ENCODE measurements around the gene SLC25A29. TPM values are rescaled to one million over a fixed set of nuclear protein-coding genes. Genes with fewer than 3 reads are reported as not detected.

SLC25A29 gene
- total and polyA plus RNA-seq, 2 of the 13 experiments (the other 11 are each of a cell fraction or from before 2014, with no cell fraction given): 12.2 to 17.2 TPM

DNA sequence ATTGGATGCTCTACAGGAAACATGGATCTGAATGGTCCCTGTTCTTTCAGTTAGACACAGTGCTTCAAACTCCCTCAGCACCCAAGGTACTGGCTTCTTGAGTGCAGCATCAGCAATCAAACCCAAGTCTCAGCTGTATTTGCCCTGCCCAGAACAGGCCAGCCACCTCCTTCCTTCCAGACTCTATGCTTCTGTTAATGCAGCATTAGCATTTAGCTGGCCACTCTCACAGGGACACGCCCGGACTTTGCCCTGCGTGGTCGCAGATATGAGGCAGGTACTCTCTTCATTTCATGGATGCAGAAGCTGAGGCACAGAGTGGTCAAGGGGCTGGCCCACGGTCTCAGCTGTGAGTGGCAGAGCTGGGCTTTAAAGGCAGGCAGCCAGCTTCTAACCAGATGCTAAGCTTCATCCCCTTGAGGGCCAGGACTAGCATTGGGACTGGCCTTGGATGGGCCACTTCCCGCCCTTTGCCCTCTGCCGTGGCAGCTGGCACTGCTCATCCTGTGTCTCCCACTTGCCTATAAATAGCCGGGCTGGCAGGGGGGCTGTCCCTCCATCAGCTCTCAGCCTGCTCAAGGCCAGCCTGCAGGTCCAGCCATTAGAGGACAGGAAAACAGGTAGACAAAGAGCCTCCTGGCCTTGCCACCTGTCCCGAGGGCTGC is 15.4 kb upstream of the SLC25A29 start:
- FAIRE-seq: no peak
- in situ Hi-C loops (cut with HindIII; ENCODE audit: extremely low pct_ligation_motif_present, low pct_unique_long_range_greater_than_20kb): no loop called here
- WGBS (ENCODE audit: low lambda C conversion rate): 0% methylated on average over 2 of the region's 9 CpGs
- TF ChIP-seq PHF21A (CRISPR knock-in tag; IDR thresholded peaks at IDR 0.05) (no peak; the same call in 1 of the 2 replicates), JDP2 (CRISPR knock-in tag; IDR thresholded peaks at IDR 0.05; ENCODE audit: borderline replicate concordance) (no peak), YY1 (IDR thresholded peaks at IDR 0.05; ENCODE audit: insufficient read depth, insufficient replicate concordance, low read depth, low read length) (peak; percentile 14), DMAP1 (CRISPR knock-in tag; IDR thresholded peaks at IDR 0.05) (no peak), SAP130 (CRISPR knock-in tag; IDR thresholded peaks at IDR 0.05; ENCODE audit: low read depth) (0 out of 2 replicates have a peak, but pooled peaks have one; percentile 14), HNRNPL (IDR thresholded peaks at IDR 0.05; ENCODE audit: low read depth, low read length) (peak; percentile 87; the same call in 1 of the 2 replicates), ZBTB7A (CRISPR knock-in tag; IDR thresholded peaks at IDR 0.05) (0 out of 2 replicates have a peak, but pooled peaks have one; percentile 46), ZFX (CRISPR knock-in tag; IDR thresholded peaks at IDR 0.05; ENCODE audit: low read depth) (peak; percentile 26; the same call in 1 of the 2 replicates), ZFY (CRISPR knock-in tag; IDR thresholded peaks at IDR 0.05) (peak; percentile 21; the same call in 1 of the 2 replicates), MEF2D (CRISPR knock-in tag; IDR thresholded peaks at IDR 0.05) (peak; percentile 63), E2F2 (CRISPR knock-in tag; IDR thresholded peaks at IDR 0.05; ENCODE audit: borderline replicate concordance) (peak; percentile 29; the same call in 1 of the 2 replicates), ZSCAN25 (CRISPR knock-in tag; IDR thresholded peaks at IDR 0.05) (0 out of 2 replicates have a peak, but pooled peaks have one; percentile 27)
- TF ChIP-seq, protein P1, sequence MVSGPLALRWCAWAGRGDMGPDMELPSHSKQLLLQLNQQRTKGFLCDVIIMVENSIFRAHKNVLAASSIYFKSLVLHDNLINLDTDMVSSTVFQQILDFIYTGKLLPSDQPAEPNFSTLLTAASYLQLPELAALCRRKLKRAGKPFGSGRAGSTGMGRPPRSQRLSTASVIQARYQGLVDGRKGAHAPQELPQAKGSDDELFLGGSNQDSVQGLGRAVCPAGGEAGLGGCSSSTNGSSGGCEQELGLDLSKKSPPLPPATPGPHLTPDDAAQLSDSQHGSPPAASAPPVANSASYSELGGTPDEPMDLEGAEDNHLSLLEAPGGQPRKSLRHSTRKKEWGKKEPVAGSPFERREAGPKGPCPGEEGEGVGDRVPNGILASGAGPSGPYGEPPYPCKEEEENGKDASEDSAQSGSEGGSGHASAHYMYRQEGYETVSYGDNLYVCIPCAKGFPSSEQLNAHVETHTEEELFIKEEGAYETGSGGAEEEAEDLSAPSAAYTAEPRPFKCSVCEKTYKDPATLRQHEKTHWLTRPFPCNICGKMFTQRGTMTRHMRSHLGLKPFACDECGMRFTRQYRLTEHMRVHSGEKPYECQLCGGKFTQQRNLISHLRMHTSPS (CRISPR knock-in tag; IDR thresholded peaks at IDR 0.05; ENCODE audit: low read depth): peak; percentile 94
- TF ChIP-seq, protein P2, sequence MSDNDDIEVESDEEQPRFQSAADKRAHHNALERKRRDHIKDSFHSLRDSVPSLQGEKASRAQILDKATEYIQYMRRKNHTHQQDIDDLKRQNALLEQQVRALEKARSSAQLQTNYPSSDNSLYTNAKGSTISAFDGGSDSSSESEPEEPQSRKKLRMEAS (IDR thresholded peaks at IDR 0.05): 0 out of 2 replicates have a peak, but pooled peaks have one; percentile 12
- TF ChIP-seq, protein P3, sequence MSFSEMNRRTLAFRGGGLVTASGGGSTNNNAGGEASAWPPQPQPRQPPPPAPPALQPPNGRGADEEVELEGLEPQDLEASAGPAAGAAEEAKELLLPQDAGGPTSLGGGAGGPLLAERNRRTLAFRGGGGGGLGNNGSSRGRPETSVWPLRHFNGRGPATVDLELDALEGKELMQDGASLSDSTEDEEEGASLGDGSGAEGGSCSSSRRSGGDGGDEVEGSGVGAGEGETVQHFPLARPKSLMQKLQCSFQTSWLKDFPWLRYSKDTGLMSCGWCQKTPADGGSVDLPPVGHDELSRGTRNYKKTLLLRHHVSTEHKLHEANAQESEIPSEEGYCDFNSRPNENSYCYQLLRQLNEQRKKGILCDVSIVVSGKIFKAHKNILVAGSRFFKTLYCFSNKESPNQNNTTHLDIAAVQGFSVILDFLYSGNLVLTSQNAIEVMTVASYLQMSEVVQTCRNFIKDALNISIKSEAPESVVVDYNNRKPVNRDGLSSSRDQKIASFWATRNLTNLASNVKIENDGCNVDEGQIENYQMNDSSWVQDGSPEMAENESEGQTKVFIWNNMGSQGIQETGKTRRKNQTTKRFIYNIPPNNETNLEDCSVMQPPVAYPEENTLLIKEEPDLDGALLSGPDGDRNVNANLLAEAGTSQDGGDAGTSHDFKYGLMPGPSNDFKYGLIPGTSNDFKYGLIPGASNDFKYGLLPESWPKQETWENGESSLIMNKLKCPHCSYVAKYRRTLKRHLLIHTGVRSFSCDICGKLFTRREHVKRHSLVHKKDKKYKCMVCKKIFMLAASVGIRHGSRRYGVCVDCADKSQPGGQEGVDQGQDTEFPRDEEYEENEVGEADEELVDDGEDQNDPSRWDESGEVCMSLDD (CRISPR knock-in tag; IDR thresholded peaks at IDR 0.05; ENCODE audit: borderline replicate concordance): no peak
- TF ChIP-seq, protein P4, sequence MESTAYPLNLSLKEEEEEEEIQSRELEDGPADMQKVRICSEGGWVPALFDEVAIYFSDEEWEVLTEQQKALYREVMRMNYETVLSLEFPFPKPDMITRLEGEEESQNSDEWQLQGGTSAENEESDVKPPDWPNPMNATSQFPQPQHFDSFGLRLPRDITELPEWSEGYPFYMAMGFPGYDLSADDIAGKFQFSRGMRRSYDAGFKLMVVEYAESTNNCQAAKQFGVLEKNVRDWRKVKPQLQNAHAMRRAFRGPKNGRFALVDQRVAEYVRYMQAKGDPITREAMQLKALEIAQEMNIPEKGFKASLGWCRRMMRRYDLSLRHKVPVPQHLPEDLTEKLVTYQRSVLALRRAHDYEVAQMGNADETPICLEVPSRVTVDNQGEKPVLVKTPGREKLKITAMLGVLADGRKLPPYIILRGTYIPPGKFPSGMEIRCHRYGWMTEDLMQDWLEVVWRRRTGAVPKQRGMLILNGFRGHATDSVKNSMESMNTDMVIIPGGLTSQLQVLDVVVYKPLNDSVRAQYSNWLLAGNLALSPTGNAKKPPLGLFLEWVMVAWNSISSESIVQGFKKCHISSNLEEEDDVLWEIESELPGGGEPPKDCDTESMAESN (CRISPR knock-in tag; conservative IDR thresholded peaks at IDR 0.05): no peak

More for the DNA sequence above, 15.4 kb upstream of the SLC25A29 start:
- Histone ChIP-seq H2AFZ (ENCODE audit: low read length) (no peak overlapping the region), H3K9me3 (ENCODE audit: low read length) (no peaks in the 10 kb centered on the region), H3K79me2 (ENCODE audit: insufficient read depth, low read length) (no peaks in the 10 kb centered on the region), H3K9ac (ENCODE audit: insufficient read depth, low read depth, low read length) (no peak overlapping the region), H3K27ac (ENCODE audit: extremely low read length, insufficient read depth, low read length) (no peak overlapping the region), H3K27me3 (ENCODE audit: control insufficient read depth in 1 of 2, insufficient read depth in 2 of 2, low read length in 2 of 2) (peaks cover 0 to 2% of the 10 kb centered on the region in 2 experiments; a peak in 1 of 5 replicates), H3K36me3 (replicated peaks in 1 of 2; ENCODE audit: control insufficient read depth in 1 of 2, insufficient read depth in 2 of 2, low read length in 2 of 2) (no peaks in the 10 kb centered on the region), H3K4me3 (replicated peaks in 1 of 3; ENCODE audit: insufficient read depth in 1 of 3, low read depth in 2 of 3, low read length in 3 of 3) (peak overlapping the region in 1 of 3 experiments; percentile 52; a peak in 1 of 6 replicates), H3K4me1 (ENCODE audit: insufficient read depth, low read length) (peaks cover 83% of the 10 kb centered on the region), H3K4me2 (ENCODE audit: low read depth, low read length) (peak overlapping the region; percentile 80), H4K20me1 (ENCODE audit: insufficient read depth, low read length) (no peaks in the 10 kb centered on the region)
- CTCF ChIA-PET (ENCODE audit: low intra/inter-chr PET ratio, low total read pairs): no interaction called here
- ATAC-seq (no peak), DNase-seq (ENCODE audit: low spot score) (no peak)
- BruUV-seq (replicated peaks): no TSS peak
- POLR2A ChIA-PET: interaction anchor here (0.6 to 1.2 kb wide), 3 partner anchors 8 to 1787 kb away, joined by 4 to 5 read pairs (median 4); no protein-coding TSS in a partner anchor
- intact Hi-C loops (cut with micrococcal nuclease; ENCODE audit: unreplicated experiment): loop anchor here (2.0 to 5.0 kb wide), 2 partner anchors 15 to 56 kb away; partner anchors contain the start of genes SLC25A29 and WDR25
